Keratinocyte (primary cell): ENCODE results near the gene STK11. TPM values are rescaled to one million over a fixed set of nuclear protein-coding genes. Genes with fewer than 3 reads are reported as not detected.

Experiments used
- DNase-seq: peaks from one replicate; pipeline ENCODE4 v3.0.0-alpha.2; 2011; ENCODE audit warnings: low read depth, missing footprints, low spot score
- FAIRE-seq: peaks from 2 replicates; lab custom pipeline; 2011; peaks lifted over from hg19 to GRCh38; lab: Jason Lieb, UNC
- H2AFZ ChIP-seq: 2 replicates; pipeline ENCODE4 v1.6.0; 2012; ENCODE audit warnings: low read length, control low read depth, inconsistent platforms; ENCODE audit not compliant: control insufficient read depth
- H3K27ac ChIP-seq: 2 replicates; pipeline ENCODE4 v1.5.1; 2011; ENCODE audit warnings: low read length; ENCODE audit not compliant: control insufficient read depth, insufficient read depth
- H3K27me3 ChIP-seq: 3 replicates; pipeline ENCODE4 v1.6.0; 2011; ENCODE audit warnings: low read length; ENCODE audit not compliant: control insufficient read depth, insufficient read depth; ENCODE audit errors: extremely low read depth
- H3K36me3 ChIP-seq, 2 experiments: 2 replicates in 1 of 2; 3 replicates in 1 of 2; pipeline ENCODE4 v1.5.1; 2011; ENCODE audit warnings: low read length in 2 of 2, mild to moderate bottlenecking in 1 of 2; ENCODE audit not compliant: control insufficient read depth in 2 of 2, insufficient read depth in 2 of 2; ENCODE audit errors: extremely low read depth in 1 of 2
- H3K4me1 ChIP-seq: 3 replicates; pipeline ENCODE4 v1.5.1; 2011; ENCODE audit warnings: low read length; ENCODE audit not compliant: control insufficient read depth, insufficient read depth; ENCODE audit errors: extremely low read depth
- H3K4me2 ChIP-seq: 3 replicates; pipeline ENCODE4 v1.6.0; 2011; ENCODE audit warnings: low read depth, low read length; ENCODE audit not compliant: control insufficient read depth, insufficient read depth; ENCODE audit errors: extremely low read depth
- H3K4me3 ChIP-seq, 3 experiments: fragments of 200-600 bp in 1 of 3; sonication (generic) in 1 of 3; 2 replicates in 2 of 3; 3 replicates in 1 of 3; pipeline ENCODE4 v1.5.1; 2011 to 2016; ENCODE audit warnings: low read length in 3 of 3, mild to moderate bottlenecking in 3 of 3, control low read depth in 2 of 3, inconsistent platforms in 1 of 3, low read depth in 1 of 3, mixed read lengths in 1 of 3, mixed run types in 1 of 3, moderate library complexity in 1 of 3; ENCODE audit not compliant: control insufficient read depth in 2 of 3, insufficient read depth in 2 of 3; ENCODE audit errors: extremely low read depth in 1 of 3
- H3K79me2 ChIP-seq: 2 replicates; pipeline ENCODE4 v1.6.0; 2012; ENCODE audit warnings: low read length; ENCODE audit not compliant: control insufficient read depth, insufficient read depth
- H3K9ac ChIP-seq: 3 replicates; pipeline ENCODE4 v1.6.0; 2011; ENCODE audit warnings: low read length; ENCODE audit not compliant: control insufficient read depth, insufficient read depth; ENCODE audit errors: extremely low read depth
- H3K9me1 ChIP-seq: 3 replicates; pipeline ENCODE4 v1.6.0; 2011; ENCODE audit warnings: low read length; ENCODE audit not compliant: control insufficient read depth, insufficient read depth; ENCODE audit errors: extremely low read depth
- H3K9me3 ChIP-seq: 2 replicates; pipeline ENCODE4 v1.5.1; 2012; ENCODE audit warnings: low read depth, low read length; ENCODE audit not compliant: control insufficient read depth
- H4K20me1 ChIP-seq: 3 replicates; pipeline ENCODE4 v1.6.0; 2011; ENCODE audit warnings: low read length; ENCODE audit not compliant: control insufficient read depth, insufficient read depth; ENCODE audit errors: extremely low read depth
- CTCF ChIP-seq, 3 experiments: IDR thresholded peaks in 1 of 3; conservative IDR thresholded peaks in 1 of 3; optimal IDR thresholded peaks in 1 of 3; 2 replicates in 2 of 3; 3 replicates in 1 of 3; pipeline versions ENCODE3 to v1.5.1; 2011; ENCODE audit warnings: low read length in 3 of 3, mild to moderate bottlenecking in 3 of 3, moderate library complexity in 2 of 3, control low read depth in 1 of 3, inconsistent platforms in 1 of 3; ENCODE audit not compliant: insufficient read depth in 2 of 3; ENCODE audit errors: extremely low read depth in 1 of 3
- EZH2 ChIP-seq: IDR thresholded peaks from one replicate; pipeline ENCODE4 v1.6.1; 2012; ENCODE audit warnings: inconsistent platforms, mild to moderate bottlenecking, low read length, moderate library complexity
- dilution Hi-C: fragments of 300-500 bp; cut with MboI; formaldehyde crosslinking; loops from one replicate; pipeline ENCODE4 v1.7.0; 2020; ENCODE audit warnings: low sequenced_read_pairs; ENCODE audit not compliant: extremely low pct_ligation_motif_present
- polyA plus RNA-seq, 5 experiments: library from polyadenylated mRNA; depleted of rRNA in 3 of 5; stranded (reverse) in 3 of 5; stranded (forward) in 1 of 5; unstranded in 1 of 5; fragments of >200 nt; gene quantifications; 1 replicate in 1 of 5; 2 replicates in 3 of 5; 3 replicates in 1 of 5; pipeline versions ENCODE4 v1.2.1 to v1.2.3, GENCODE V29; 2011 to 2012; ENCODE audit warnings: missing spikeins in 2 of 5, low read depth in 1 of 5, low replicate concordance in 1 of 5

Gene STK11
- polyA plus RNA-seq, 1 donor (not counting 4 experiments of a cell fraction or from before 2014, with no cell fraction given), result 24.6 TPM

DNA sequence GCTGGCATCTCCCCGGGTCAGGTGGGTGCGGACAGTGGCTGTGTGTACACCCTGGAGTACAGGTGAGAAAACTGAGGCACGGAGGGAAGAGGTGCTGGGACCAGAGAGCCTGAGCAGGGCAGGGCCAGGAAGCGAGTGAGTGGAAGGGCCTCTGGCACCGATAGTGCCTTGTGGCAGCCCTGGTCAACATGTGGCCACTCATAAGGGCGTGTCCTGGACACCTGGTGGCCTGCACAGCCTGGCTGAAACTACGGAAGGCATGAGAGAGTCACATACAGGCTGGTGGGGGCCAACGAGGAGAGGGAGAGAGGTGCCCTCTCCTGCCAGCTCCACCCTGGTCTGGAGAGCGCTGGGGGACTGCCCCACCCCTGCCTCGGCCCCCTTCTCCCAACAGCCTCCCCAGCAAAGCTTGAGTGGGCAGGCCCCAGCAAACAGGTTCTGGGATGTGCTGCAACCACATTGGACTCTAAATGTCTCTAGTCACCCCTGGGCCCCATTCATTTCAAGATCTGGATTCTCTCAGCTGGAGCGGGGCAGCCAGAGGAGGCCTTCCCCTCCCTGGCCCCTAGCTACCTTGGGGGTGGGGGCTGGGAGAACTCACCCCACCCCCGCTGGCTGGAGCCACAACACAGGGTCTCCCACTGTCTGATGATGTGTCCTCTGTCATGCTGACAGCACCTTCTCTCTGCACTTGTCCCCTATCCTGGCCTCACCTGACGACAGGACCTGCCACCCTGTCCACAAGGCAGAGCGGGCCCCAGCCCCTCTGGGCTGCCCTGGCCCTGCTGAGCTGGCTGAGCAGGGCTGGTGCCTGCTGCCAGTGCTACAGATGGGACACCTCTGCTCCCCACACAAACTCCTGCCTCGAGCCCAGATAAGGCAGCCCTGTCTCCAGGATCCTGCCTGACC is 26.4 kb downstream of the STK11 start:
- dilution Hi-C loops, result no loop called here
- Histone ChIP-seq H3K9me1 (no peaks in the 10 kb centered on the region), H3K79me2 (no peaks in the 10 kb centered on the region), H3K4me1 (peaks cover 21% of the 10 kb centered on the region), H3K9me3 (no peaks in the 10 kb centered on the region), H3K27ac (no peak overlapping the region), H2AFZ (no peak overlapping the region), H3K4me2 (no peak overlapping the region), H3K27me3 (no peaks in the 10 kb centered on the region), H3K9ac (no peak overlapping the region), H3K4me3 (no peak overlapping the region), H4K20me1 (peaks cover 2% of the 10 kb centered on the region), H3K36me3 (peaks cover 9 to 14% of the 10 kb centered on the region in 2 experiments)
- TF ChIP-seq EZH2 (no peak), CTCF (optimal IDR thresholded peaks at IDR 0.05 in 1 of 3, IDR thresholded peaks at IDR 0.05 in 1 of 3, conservative IDR thresholded peaks at IDR 0.05 in 1 of 3; ENCODE audit: extremely low read depth in 1 of 3, insufficient read depth in 2 of 3, low read length in 3 of 3) (no peak)
- no peak for DNase-seq
- no peak for FAIRE-seq

- TF ChIP-seq CTCF (optimal IDR thresholded peaks at IDR 0.05 in 1 of 3, IDR thresholded peaks at IDR 0.05 in 1 of 3, conservative IDR thresholded peaks at IDR 0.05 in 1 of 3; ENCODE audit: extremely low read depth in 1 of 3, insufficient read depth in 2 of 3, low read length in 3 of 3), result no peak
- no peak for TF ChIP-seq EZH2
- dilution Hi-C loops, result no loop called here
- H3K36me3 ChIP-seq, result peaks cover 9 to 12% of the 10 kb centered on the region in 2 experiments
- no peak overlapping the region for H2AFZ ChIP-seq
- H3K9me1 ChIP-seq, result no peaks in the 10 kb centered on the region
- peaks cover 21% of the 10 kb centered on the region for H3K4me1 ChIP-seq
- FAIRE-seq, result no peak
- H3K79me2 ChIP-seq, result no peaks in the 10 kb centered on the region
- H3K9ac ChIP-seq, result no peak overlapping the region
- H3K4me3 ChIP-seq, result no peak overlapping the region
- no peak for DNase-seq
- peaks cover 2% of the 10 kb centered on the region for H4K20me1 ChIP-seq
- no peak overlapping the region for H3K27ac ChIP-seq
- H3K9me3 ChIP-seq, result no peaks in the 10 kb centered on the region
- H3K27me3 ChIP-seq, result no peaks in the 10 kb centered on the region
- no peak overlapping the region for H3K4me2 ChIP-seq
Observed at GRCh38 chr19:1232652-1233072, 27.1 kb downstream of the STK11 start.
